Stimulated activated CD4-positive, alpha-beta T cell treated with anti-CD3 and anti-CD28 coated beads, Interleukin-1b, Interleukin-23, amount 100 ng/mL, for 1 hour (primary cell): ENCODE measurements around the gene TBC1D22A.

Source experiments
- DNase-seq, 2 donors: peaks; one replicate each; pipeline ENCODE4 v3.0.0-alpha.2; 2020; ENCODE audit warnings: low read depth in 2 of 2

Gene TBC1D22A

DNA sequence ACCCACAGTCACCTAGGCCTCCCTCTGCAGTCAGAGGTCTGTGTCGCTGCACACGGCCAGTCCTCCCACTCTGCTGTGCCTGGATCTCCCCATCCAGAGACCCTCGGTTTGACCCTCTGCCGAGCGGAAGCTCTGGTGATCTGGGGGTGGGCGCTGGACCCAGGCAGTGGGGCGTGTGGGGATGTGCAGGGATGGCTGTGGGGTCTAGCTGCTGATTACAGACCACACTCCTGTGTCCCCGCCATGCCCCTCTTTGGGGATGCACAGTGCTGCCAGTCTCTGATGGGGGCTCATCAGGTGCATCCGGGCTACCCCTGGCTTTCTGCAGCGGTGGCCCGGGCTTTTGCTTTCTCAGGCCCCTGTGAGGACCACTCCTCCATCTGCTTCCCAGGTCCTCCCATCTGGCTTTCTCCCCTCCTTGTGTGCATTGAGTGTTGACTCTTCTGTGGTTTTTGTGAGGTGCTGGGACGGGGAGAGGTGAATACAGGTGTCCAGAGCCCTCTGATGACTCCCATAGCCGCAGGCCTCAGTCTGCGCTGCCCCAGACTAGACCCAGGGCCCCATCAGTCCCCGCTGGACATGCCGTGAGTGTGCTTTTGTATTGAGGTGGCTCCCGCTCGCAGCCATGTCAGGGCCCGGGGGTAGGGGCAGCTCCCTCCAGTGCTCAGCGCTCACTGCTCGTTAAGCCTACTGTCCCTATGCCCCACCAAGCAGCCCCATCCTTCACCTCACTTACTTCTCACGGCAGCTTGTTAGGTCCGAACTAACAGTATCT, 251.6 kb downstream of the TBC1D22A start:
- DNase-seq = no peak

DNA sequence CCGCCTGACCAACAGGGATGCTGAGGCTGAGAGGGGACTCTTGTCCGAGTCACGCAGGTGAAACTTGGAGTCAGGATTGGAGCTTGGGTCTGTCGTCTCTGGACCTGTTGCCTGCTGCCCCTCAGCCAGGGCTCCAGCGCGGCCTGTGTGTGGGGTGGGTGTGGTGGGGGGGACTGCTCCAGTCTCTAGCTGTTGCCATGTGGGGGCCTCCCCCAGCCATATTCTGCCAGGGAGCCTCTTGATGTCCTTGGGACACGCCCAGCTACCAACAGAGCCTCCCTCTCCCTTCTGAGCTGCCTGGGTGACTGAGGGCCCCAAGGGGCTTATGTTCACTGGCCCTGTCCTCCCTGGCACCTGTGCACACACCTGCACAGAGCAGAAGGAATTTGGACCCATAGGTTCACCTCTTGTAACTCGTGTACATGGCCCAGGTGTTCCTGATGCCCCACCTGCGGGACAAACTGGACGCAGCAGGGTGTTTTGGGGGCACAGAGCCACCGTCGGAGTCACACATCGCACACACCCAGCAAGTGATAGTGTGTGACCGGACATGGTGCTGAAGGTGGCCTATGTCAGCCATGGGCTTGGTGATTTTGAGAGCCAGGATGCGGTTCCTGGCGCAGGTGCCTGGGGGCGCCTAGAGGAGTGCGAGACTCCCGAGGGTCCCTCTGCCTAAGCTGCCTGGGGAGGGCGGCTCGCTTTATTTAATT, 252.3 kb downstream of the TBC1D22A start:
- DNase-seq = no peak

GRCh38 chr22:47015589-47016178, 253.2 kb downstream of the TBC1D22A start:
- DNase-seq = no peak

- no peak for DNase-seq
Measured at GRCh38 chr22:47016631-47017030, 254.2 kb downstream of the TBC1D22A start.

DNA sequence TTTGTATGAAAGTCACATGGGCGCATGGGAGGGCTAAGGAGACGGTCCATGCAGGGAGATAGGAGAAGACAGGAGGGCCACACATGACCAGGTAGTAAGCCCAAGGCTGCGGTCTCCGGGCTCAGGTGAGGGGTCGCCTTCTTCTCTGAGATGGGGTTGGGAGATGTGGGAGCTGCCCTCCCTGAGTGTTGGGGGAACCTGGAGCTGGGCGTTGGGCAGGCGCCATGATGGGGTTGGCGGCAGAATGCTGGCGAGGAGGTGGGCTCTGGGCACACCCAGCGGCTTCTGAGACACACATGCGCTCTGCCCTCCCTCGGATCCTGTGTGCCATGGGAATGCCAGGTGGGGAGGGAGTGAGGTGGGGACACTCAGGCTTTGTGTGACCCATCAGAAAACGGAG, 254.8 kb downstream of the TBC1D22A start:
- DNase-seq = no peak

GRCh38 chr22:47018010-47018910, 255.8 kb downstream of the TBC1D22A start:
- DNase-seq = no peak

GRCh38 chr22:47019012-47019790, 256.8 kb downstream of the TBC1D22A start:
- no peak for DNase-seq

DNA sequence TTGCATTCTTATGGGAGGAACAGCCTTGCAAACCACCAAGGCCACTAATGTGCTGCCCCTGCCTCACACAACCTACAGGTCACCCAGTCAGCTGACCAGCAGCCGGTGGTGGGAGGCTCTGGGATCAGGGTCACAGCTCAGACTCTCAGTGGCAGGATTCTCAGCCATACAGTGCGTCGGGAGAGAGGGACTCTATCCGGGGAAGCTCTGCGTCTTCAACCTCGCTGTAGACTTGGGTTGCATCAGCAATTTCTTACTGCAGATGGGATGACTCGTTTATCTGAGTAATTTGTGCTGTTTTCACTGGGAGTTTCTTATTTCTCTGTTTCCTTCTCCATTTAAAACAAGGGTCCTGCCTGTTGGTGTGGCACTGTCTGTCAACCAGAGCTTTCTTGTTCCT, 257.7 kb downstream of the TBC1D22A start:
- no peak for DNase-seq

- no peak for DNase-seq
Measured at GRCh38 chr22:47021371-47022074, 259.1 kb downstream of the TBC1D22A start.

GRCh38 chr22:47022075-47022473, 259.6 kb downstream of the TBC1D22A start:
- DNase-seq = no peak

- no peak for DNase-seq
Measured at GRCh38 chr22:47022475-47022874, 260.0 kb downstream of the TBC1D22A start.

DNA sequence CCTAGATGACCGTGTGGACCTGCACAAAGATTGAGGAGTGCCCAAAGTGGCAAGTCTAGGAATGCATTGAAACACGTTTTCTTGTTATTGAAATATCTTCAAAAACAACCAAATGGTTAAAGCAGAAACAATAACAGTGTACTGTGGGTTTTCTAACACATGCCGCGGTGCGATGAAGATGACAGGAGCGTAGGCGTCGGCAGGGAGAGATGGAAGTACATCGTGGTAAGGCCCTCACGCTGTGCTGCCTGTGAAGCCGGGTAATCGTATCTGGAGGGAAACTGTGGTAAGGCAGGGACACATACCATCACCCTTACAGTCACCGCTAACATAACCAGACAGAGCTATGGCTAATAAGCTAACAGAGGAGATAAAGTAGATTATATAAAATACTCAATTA, 261.4 kb downstream of the TBC1D22A start:
- DNase-seq = no peak

DNA sequence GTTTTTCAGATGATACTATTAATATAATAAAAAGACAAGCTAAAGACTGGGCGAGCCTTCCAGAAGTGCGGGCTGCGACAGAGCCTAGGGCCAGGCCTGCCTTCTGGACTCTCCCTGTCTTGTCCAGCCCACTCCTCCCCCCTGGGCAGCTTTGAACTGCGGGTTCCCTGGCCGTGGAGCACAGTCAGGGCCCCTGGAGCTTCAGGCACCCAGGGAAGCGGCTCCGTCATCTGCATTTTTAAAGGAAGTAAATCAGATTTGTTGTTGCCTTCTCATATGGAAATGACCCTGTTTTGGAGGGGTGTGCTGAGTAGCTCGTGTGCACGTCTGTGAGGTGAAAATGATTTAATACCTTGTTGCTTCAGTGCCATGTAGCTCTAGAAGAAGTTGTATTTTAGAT, 265.3 kb downstream of the TBC1D22A start:
- no peak for DNase-seq

GRCh38 chr22:47029244-47030074, 267.0 kb downstream of the TBC1D22A start:
- DNase-seq = no peak

- DNase-seq = no peak
Measured at GRCh38 chr22:47030143-47030661, 267.8 kb downstream of the TBC1D22A start.

DNA sequence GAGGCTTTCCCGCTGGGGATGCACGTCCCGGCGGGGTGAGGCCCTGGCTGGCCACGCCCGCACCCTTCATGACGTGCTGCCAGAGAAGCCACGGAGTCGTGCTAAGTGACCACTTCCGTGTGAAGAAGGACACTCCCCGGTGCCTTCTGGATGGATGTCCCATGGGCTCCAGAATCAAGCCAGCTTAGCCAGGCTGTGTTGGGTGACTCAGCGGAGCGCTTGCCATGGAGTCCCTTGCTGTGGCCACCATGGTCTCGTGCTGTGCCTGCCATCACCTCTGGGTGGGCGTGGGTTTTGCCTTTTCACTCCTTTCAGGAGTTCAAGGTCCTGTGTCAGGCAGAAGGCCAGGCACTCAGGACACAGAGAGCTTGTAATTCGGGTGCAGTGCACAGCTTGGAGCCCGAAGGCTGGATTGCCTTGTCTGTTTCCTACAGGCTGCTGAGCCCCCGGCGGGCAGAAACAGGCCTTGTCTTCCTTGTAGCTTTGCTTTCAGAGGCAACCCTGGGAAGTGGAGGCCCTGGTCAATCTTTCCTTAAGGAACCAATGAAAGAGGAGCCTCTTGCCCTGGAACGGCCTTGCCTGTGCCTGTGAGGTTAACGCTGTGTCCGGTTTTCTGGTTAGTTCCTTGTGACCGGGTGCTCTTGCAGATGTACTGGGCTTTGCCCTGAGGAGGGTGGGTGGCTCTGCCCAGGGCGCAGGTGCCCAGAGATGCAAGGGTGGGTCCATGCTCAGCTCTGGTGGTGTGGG, 268.6 kb downstream of the TBC1D22A start:
- no peak for DNase-seq

- DNase-seq = no peak
Measured at GRCh38 chr22:47031628-47031915, 269.1 kb downstream of the TBC1D22A start.

- no peak for DNase-seq
Measured at GRCh38 chr22:47032091-47032943, 269.9 kb downstream of the TBC1D22A start.
